NCI-H748 (cell line): ENCODE measurements around the gene SIK1.
"Not testable (repeated sequence)": the region's sequence is repeated elsewhere in the genome, so short reads cannot be mapped to it uniquely, and the experiment has no call there.

Experiments used
- DNase-seq: peaks from one replicate; lab custom pipeline; 2025; ENCODE audit not compliant: unreplicated experiment; lab: John Stamatoyannopoulos, UW

Gene SIK1

DNA sequence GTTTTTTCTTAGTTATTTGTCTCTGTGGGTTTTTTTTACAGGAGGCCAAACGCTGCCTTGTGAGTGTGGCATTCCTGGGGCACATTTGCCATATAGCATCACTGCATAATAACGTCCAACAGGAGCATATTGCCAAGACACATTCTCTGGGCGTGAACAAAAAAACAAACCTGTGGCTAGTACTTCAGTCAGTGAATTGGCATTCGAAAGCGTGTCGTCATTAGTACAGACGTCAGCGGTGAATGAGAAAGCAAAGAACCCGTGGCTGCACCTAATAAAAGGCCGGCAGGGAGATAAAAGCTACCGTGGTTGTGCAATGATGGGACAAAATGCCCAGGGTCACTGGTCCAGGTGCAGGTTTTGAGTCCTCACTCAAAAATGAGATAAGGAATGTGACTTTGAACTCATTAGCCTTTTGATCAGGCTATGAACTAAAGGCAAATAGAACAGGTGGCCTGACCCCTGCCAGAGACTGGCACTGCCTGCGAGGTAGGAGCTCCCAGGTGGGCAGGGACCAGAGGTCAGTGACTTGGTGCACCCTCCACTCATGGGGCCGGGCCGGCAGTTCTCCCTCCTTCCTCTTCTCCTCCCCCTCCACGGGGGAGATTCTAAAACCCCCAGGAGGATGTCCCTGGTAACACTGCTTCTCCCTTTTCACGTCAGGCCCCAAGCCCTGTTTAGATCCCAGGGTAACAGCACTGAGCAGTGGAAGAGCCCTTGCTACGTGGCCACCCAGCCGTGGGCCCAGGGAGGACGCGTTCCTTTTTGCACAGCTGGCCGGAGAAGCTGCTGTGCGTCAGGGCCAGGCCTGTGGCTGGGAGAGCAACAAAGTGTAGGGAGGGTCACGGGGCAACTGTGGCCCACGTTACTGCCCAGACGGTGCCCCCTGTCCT lies 14.2 kb upstream of the SIK1 start:
- DNase-seq = not testable (repeated sequence)

DNA sequence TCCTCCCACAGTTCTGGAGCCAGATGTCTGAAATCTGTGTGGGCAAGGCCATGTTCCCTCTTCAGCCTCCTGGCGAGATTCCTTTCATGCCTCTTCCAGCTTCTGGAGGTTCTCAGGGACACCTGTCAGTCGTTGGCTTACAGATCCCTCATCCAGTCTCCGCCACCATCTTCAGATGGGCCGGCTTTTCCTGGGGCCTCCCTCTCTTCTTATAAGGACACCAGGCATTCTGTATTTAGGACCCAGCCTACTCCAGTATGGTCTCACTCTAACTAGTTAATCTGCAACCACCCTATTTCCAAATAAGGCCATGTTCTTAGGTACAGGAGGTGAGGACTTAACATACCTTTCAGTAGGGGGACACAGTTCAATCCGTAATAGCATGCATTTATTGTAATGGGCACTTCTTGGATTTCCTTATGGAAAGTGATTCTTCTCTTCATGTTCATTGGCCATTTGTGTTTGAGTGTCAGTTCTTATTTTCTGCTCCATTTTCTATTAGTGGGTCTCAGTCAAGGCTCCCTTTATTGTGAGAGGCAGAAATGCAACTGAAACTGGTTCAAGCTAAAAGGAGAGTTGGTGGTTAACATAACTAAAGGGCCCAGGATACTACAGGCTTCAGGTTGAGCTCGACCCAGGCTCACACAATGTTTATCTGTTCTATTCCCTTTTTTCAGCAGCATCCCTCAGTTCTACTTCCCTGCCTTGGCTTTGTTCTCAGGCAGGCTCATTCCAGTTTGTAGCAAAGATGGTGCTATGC lies 12.6 kb upstream of the SIK1 start:
- DNase-seq = not testable (repeated sequence)

DNA sequence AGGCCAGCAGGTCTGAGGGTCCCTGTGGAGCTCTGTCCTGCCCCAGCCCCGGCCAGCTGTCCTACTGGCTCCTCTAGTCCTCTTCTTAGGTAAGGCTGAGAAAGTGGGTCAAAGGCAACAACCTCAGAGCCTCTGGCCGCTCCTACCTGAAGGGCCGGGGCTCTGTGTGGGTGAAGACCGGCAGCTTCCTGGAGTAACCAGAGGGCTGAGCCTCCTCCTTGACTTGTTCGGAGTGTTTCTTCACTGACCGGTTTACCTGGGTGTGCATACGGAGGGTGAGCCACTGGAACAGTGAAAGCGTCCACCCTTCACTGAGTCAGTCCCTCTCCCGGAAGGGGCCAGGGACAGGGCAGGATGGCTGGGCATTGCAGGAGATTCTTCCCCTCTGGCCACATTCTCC lies 9.3 kb upstream of the SIK1 start:
- not testable (repeated sequence) for DNase-seq

DNA sequence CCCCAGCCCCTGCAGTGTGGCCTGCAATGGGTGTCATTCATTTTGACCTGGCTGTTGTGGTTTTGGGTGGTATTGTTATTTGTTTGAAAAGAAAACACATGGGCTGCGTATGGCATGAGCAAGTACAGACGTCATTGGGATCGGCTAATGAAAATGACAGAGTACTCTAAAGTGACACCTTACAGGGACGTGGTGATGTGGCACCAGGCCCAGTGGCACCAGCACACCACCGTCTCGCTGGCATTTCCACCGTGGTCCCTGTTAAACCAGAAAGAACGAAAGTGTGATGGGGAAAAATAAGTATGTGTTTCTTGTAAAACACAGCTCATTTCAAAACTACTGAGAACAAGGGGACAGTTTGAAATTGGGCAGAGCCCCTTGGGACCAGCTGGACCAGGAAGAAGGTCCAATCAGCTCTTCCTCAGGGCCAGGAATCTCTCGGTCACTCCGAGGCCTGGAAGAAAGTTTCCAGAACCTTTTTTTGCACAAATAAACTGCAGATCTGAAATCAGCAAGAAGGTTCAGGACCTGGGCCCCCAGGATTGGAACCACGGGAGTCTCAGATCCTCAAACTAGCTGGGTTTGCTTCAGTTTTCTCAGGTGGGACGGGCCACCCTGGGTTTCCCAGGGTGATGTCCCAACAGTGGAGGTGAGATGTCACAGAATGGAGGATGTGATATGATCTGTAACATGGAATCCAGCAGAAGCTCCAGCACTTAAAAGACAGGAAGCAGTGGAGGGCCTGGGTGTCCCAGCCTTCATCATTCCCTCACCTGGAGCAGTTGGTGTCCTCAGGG lies 6.6 kb upstream of the SIK1 start:
- DNase-seq = not testable (repeated sequence)

DNA sequence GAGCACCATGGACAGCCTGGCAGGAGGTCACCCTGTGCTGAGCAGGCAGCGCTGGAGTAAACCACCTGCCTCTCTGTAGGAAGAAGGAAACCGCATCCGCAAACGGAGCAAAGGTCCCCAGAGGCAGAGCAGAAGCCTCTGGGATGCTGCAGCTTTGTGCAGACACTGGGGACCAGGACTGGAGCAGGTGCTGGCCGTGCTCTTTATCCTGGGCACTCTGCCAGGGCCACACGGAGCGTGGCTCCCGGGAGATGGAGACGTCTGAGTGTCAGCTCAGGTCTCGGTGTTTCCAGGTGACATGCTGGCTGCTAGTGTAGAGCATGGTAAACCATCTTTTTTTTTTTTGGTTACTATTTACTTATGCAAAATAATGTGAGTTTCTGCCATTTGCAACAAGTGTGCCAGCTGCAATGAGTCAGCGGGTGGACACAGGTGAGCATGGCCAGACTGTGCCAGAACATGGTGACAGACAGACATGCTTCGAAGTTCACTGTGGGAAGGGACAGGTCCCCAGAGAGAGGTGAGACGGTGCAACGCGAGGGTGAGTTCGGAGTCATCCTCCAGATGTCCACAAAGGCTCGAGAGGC lies 4.0 kb upstream of the SIK1 start:
- DNase-seq = not testable (repeated sequence)

DNA sequence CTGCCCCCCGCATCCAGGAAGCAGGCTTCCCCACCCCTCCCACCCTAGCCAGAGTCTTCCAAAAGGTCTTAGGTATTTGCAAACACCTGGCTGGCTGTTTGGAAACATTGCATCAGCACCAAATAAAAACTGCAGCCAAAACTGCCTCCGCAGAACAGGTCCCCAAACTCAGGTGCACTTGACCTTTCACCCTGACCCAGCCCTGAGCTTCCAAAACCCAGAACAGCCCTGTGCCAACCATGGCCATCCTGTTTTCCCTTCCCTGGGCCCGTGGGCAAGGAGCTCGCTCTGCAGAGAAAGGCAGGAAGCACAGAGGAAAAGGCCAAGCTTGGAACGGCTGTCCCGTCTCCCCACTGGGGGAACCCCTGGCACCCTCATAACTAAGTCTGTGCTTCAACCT lies 2.0 kb upstream of the SIK1 start:
- DNase-seq = not testable (repeated sequence)

DNA sequence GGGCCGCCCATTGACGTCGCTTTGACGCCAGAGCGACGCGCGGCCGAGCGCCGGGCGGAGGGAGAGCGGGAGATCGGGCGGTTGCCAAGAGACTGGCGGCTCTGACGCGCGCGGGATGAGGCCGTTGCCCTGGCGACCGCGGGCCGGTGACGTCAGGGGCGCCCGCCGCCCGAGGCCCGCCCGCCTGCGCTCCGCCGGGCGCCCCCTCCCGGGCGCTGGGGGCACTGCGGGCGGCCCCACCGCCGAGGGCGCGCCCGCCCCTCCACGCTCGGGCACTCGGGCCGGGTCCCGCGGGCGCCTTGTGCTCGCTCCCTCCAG lies 270 bp upstream of the SIK1 start:
- not testable (repeated sequence) for DNase-seq

DNA sequence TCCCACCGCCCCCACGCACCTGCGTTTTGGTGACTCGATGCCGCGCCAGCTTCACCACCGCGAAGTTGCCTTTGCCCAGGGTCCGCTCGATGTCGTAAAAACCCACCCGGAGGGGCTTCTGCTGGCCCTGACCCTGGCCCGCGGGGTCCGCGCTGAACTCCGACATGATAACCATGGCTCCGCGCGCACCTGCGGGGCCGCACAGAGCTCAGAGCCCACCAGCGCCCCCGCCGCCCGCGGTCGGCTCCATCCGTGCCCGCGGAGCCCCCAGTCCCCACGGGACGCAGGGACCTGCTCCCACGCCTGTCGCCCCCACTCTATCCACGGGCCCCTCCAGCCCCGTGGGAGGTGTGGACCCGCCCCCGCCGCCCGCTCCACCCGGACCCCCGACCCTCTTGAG lies 927 bp downstream of the SIK1 start:
- not testable (repeated sequence) for DNase-seq

DNA sequence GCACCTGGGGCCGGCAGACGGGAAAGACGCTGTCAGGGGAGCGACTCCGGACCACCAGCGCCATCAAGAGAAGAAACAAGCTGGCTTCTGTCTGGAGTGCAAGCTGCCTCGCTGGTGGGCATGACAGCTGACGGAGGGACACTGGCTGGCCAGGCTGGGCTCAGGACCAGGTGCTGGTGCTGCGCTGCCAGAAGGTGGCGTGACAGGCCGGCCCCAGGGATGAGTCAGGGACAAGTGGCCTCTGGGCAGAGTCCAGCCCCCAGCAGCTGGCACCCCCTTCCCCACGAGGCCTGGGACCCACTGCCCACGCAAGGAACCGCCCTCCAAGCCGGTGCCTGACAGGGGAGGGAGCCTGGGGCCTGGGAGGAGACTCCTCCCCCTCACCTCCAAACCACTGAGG lies 7.5 kb downstream of the SIK1 start:
- not testable (repeated sequence) for DNase-seq

DNA sequence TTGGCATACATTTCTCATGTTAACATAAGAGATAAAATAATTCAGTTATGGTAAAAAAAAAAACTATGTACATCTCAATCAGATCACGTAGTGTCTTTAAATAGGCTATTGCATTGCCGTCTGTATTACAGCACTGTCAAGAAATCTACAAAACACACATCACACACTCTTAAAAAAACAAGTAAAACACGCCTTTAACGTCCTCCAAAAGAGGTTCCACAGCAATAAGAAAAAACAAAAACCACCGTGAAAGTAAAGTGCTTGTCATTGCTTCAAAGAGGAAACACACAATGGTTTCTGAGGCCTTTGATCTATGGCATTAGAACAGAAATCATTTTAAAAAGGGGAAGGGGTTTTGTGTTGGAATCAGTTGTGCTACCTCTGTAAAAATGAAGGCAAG lies 12.4 kb downstream of the SIK1 start:
- not testable (repeated sequence) for DNase-seq

DNA sequence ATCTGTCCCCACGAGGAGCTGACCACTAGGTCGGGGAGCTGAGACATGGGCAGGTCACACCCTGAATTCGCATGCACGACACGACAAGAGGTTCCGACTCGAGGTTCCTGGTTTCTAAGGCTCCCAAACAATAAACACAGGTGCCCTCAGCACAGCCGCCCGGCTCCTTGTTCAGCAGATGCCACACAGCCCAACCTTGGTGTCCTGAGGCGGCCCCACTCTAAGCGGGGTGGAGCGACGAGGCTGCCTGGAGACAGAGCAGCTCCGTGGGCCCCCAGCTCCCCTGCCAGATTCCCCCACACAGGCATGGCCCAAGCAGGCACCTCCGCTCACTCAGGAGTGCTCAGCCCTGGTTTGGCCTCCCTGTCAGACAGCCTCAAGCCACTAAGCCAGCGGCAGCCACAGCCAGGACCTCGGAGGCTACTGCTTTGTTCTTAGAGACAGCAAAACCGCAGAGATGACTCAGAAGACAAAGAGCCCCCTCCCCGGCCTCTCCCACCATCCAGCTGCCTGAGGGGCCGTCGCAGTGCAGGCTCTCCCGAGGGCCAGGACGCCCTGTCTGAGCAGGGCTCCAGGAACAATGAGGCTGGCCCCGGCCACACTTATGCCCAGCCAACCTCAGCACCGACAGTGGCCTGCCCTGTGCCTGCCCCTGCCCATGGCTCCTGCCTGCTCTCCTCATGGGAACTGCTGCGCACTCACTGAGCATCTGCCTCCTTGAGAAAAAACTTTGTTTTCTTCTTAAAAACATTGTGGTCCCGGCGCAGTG lies 14.7 kb downstream of the SIK1 start:
- not testable (repeated sequence) for DNase-seq

DNA sequence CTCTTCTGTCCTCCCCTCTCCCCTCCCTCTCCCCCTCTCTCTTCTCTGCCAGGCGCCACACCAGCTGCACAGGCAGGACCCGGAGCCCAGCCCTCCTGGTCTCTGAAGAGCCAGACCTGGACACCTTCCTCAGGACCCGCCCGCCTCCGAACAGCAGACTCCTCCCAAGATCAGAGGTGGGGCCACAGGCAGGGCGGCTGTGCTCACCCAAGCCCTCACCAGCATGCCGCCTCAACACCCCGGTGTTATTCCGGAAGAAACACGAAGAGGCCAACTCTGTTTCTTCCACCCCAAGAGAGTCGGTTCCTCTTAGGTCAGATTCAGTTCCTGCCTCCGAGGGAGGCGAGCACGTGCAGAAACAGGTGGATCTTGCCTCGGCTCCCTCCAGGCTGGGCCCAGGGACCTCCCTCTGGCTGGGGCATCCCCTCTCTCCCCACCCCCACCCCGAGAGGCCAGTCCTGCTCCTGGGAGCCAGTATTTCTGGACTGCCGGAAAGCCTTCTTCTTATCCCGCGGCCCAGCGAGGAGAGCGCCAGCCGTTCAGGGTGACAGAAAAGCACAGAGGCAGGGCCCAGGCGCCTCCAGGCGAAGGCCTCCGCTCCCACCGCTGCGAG lies 16.4 kb downstream of the SIK1 start:
- DNase-seq = not testable (repeated sequence)

DNA sequence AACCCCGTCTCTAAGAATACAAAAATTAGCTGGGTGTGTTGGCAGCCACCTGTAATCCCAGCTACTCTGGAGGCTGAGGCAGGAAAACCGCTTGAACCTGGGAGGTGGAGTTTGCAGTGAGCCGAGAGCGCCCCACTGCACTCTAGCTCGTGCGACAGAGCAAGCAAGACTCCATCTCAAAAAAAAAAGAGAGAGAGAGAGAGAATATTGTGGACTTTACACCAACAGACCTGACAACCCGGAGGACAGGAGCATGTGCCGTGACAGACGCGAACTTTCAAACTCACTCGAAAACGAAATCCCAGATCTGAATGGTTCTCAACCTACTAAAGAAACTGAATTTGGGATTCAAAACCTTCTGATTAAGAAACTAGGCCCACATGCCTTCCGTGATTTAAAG lies 19.8 kb downstream of the SIK1 start:
- not testable (repeated sequence) for DNase-seq

DNA sequence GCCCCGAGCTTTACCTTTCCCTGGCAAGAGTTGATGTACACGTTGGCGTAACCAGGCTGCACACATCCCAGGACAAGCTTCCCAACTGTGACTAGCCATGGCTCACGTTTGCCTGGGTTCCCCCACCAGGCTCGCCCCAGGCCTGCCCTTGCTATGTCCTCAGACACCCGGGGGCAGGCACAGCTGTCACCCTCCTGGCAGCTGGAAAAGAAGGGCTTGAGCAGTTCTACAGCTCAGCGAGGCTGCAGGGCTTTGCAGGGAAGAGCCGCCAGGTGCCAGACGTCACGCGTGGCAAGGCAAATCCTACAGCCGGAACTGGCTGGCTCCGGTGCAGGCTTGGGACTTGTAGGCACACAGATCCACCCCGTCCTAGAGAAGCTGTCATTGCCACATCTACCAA lies 22.5 kb downstream of the SIK1 start:
- DNase-seq = not testable (repeated sequence)

DNA sequence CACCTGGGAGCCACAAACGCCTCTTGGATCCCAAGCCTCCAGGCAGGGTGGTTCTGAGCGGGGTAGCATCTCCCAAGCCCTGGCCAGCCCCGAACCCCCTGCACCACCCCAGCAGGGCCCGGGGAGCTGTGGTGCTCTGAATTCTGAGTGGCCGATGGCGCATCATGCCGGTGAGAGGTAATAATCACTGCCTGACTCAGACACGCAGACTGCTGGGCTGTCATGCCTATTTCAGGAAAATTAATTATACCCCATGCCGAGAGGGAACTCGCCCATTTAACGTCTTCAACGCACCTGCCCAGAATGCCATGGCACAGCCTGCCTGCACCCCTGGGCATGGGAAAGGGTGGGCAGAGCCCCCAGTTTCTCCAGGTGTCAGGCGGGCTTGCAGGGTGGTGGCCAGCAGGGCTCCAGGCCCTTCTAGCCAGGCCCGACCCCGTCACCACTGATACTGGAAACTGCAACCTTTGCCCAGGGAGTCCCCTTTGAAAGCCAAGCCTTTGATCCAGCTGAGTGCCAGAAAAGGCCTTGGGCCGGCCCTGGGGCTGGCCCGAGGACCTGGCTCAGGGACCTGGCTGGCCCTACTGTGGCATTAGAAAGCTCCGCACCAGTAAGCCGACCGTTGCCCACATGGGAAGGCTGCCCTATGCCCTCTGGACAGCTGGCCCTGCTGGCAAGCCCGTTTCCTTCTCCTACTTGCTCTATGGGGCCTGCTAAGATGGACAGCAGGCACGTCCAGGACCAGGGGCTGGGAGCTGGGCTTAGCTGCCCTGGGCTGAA lies 23.1 kb downstream of the SIK1 start:
- DNase-seq = not testable (repeated sequence)

DNA sequence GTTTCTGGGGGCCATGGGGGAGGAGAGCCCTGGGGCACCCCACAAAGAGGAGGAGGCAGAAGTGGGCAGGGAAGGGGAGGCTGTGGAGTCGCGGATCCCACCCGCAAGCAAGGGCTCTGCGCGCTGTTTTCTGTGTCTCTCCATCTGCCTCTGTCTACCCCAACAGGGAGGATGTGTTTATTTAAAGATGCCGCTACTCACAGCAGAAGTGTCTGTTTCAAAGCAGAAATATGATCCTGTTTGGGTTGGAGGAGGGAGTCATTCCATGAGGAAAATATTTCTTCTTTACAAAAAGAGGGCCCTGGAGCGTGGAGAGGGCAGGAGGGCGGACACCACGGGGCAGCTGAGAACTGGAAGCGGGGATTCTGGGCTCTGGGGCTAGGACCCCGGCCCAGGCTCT lies 25.8 kb downstream of the SIK1 start:
- DNase-seq = not testable (repeated sequence)

DNA sequence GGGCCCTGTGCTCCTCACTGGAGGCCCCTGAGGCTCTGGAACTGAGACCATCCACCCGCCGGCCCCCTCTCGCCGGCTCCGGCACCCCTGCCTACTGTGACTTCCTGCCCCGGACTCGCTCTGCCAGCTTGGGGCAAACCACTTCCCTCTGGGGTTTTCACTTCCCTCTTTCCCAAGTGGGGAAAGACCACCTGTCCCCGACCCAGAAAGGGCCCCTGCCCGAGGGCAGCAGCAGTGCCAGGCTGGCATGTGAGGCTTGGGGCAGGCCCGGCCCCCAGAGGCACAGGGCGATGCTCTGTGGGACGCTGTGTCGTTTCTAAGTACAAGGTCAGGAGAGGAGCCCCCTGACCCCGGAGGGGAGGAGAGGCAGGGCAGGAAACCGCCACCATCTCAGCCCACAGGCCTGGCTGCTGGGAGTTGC lies 27.3 kb downstream of the SIK1 start:
- DNase-seq = not testable (repeated sequence)

DNA sequence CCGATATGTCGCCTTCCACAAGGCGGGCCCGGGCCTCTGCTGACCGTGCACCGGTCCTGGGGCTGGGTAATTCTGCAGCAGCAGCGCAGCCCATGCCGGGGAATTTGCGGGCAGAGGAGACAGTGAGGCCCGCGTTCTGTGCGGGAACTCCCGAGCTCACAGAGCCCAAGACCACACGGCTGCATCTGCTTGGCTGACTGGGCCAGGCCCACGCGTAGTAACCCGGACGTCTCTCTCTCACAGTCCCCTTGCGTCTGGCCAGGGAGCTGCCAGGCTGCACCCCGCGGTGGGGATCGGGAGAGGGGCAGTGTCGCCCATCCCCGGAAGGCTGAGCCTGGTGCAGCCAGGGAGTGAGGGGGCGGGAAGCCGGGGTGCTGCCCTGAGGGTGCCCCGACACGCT lies 27.8 kb downstream of the SIK1 start:
- DNase-seq = not testable (repeated sequence)

DNA sequence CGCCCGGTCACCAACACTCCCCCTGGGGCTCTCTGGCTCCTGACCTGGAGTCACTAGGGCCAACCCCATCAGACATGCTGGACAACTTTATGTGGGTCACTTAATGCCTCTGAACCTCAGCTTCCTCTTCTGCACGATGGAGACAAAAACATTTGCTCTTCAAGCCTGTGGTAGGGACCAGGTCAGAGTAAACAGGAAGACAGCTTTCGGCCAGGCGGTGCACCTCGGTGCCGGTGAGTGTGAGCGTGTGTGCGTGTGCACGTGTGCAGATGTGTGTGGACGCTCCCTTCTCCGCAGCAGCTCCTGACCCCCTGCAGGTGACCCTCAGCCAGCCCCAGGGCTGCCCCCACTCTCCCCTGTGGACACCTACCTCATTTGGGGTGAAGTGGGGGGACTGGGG lies 28.4 kb downstream of the SIK1 start:
- DNase-seq = not testable (repeated sequence)
